NCI-H1694 treated with DMSO at 0.1 percent for 48 hours (cell line): Measurements from ENCODE around the gene EHD1.
A peak's percentile ranks its signal among the peaks of the same experiment; 100 is the strongest.

Experiments
- DNase-seq: peaks from one replicate; lab custom pipeline; 2025; lab: John Stamatoyannopoulos, UW

Gene EHD1

DNA sequence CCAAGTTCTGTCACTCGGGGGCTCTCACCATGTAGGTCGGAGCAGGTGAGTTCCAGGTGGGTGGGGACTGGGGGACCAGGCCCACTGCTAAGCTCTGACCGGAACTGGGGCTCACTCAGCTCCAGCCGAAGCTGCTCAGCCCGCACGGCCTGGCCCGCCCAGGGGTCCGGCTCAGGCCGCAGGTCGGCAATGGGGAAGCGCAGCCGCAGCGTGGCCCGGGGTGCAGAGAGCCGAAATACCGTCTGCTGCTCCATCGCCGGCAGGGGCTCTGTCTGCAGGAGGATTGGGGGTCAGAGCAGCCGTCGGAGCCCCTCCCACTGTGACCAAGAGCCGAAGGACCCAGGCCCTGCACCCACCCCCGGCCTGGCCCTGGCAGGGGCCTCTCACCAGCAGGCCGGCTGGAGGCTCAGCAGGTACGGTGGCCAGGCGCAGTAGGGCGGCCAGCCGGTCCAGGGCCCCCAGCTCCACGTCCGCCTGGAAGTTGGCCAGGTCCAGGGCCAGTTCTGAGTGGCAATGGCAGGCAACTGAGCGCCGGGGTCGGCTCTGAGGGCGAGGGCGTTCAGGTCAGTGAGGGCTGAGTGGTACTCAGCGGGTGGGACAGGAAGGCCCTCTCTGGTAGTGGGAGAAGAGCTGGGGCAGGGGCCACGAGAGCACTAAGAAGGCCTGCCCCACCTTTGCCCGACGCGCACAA, 31.4 kb upstream of the EHD1 start:
- DNase-seq: no peak

GRCh38 chr11:64908766-64909165, 30.3 kb upstream of the EHD1 start:
- no peak for DNase-seq

DNA sequence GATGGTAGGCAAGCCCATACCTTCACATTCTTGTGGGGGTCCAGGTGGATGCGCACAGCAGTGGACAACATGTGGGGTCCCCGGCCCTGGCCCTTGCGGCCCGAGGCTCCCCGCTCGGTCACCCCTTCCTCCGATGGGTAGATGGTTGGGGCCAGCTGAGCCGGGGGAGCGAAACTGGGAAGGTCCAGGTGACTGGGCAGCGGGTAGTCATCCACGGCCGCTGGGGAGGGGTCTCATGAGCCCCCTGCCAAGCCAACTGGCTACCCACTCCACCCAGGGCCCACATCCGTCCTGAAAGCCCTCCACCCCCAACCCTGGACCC, 27.9 kb upstream of the EHD1 start:
- no peak for DNase-seq

DNA sequence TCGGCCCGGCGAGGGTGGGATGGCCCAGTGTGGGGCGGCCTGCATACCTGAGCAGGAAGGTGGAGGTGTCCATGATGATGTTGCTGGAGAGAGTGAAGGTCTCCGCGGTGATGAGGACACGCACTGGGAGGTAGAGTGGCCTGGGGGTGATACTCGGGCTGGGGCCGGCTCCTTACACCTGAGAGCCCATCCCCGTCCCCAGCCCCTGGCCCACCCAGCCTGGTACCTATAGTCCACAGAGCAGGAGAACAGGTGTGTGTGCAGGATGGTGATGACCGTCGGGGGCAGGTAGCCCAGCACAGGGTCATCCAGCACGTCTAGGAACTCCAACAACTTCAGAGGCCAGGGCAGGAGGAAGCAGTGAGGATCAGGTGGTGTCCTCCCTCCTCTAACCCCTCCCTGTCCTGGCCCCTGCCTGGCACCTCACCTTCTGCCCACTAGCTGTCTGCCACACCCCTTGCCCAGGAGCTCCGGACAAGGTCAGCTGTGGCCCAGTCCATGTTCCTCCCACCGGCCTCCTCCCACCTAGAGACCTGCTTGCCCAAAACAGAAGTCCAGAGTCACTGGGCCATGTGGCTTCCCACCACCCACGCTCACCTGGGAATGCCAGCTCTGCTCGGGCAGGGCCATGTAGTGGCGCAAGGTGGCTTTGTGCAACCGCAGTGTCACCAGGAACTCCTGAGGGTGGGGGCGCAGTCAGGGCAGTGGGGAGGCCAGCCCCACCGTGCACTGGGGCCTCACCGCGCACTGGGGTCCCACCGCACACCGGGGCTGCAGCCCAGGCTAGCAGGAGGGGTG, 27.3 kb upstream of the EHD1 start:
- DNase-seq: no peak

DNA sequence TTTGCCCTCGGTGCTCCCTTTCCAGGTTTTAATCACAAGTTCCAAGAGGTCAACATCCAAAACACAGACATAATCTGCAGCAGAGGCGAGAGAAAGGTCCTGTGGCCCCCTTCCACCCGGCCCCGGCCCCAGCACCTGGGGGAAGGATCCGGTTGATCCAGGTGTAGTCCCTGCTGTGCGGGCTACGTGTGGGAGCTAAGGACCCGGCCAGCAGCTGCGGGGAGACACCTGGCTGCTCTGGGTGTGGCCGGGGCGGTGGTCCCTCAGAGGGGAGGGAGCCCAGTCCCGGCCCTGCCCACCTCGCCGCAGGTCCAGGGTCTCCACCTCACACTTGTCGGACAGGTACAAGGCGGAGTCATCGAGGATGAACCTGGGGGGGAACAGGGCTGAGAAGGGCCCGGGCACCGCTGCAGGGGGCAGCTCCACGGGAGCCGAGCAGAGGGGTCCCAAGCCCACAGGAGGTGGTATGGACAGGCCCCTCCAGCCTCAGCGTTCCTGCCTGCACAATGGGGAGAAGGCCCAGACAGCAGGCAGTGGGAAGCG, 24.9 kb upstream of the EHD1 start:
- no peak for DNase-seq

DNA sequence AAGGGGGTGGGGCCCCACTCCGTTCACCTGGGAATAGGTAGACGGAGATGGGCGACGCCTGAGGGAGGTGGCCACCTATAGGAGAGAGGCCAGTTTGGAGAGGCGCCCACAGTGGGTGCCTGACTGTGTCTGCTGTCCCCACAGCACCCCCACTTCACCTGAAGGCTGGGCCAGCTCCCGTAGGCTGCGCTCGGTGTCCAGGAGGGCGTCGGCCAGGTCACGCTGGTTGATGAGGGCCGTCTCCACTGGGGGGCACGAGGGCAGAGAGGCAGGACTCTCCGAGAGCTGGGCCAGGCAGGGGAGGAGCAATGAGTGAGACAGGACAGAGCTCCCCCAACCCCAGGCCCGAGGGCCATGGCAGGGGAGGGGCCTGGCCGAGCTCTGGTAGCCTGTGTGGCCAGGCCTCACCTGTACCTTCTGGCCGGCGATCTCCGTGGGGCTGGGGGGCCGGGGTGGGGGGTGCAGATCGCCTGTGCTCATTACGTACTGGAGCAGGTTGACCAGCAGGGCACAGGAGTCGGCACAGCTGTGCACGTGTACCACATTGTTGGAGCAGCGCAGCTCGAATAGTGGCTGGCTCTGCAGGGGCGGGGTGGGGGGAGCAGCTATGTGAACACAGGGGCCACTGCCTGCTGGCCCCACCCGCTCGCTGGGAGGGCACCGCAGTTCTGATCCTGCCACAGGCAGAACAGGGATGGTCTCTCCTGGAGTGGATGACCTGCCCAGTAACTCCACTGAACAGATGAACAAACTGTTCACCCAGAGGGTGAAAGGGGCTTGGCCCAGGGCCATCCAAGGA, 23.9 kb upstream of the EHD1 start:
- no peak for DNase-seq

DNA sequence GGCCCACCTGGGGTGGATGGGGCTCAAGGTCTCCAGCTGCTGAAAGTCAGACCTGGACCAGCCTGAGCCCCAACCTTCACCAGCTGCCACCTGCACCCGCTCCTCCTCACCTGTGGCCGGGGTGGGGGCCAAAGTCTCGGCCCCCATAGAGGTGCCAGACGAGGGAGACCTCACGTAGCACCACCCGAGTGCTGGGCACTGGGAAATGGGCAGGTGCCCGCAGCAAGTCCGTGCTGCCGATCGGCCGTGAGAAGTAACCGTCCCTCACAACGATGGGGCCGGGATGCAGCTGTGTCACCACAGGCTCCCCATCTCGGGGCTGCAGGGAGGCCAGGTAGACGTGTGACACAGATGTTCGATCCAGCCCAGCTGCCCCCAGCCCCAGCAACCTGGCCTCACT, 22.4 kb upstream of the EHD1 start:
- DNase-seq: no peak

GRCh38 chr11:64900263-64900678, 21.9 kb upstream of the EHD1 start:
- no peak for DNase-seq

DNA sequence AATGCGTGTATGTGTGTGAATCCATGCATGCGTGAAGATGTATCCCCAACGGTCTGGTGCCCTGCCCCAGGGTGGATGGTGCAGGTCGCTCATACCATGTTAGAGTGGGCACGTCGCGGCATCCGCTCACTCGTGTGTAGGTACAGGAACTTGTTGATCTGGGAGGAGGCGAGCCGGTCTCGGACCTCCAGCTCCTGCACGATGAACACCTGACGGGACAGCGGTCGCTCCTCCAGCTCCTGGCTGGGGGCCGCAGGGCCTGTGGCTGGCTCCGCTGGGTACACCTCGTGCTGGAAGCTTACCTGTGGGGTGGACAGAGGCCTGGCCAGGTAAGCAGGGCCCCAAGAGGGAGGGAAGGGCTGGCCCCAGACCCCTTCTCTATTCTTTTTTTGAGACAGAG, 20.1 kb upstream of the EHD1 start:
- DNase-seq: no peak

GRCh38 chr11:64898076-64898445, 19.6 kb upstream of the EHD1 start:
- no peak for DNase-seq

GRCh38 chr11:64897381-64898075, 19.1 kb upstream of the EHD1 start:
- no peak for DNase-seq

DNA sequence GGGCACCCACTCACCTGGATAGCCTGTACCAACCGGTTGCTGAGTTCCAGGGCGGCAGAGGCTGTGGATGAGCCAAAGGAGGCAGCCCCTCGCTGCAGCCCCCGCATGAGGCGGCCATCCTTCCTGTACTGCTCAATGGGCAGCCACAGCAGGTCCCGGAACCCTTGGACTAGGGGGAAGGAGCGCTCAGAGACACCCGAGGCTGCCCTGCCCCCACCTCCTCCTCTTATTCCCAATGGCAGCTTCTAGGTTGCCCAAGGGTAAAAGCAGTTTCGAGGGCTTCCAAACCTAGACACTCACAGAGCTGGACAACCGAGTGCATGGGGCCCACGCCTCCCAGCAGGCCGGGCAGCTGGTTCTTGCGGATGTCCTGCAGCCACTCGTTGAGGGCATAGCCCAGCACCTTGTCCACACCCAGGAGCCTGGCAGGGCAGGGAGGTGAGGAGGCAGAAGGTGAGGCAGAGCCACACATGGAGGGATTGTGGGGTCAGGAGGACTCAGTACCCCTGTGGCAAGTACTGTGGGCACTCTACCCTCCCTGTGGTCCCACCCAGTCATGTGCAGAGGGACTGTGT, 18.1 kb upstream of the EHD1 start:
- no peak for DNase-seq

GRCh38 chr11:64894812-64895452, 16.5 kb upstream of the EHD1 start:
- DNase-seq: no peak

DNA sequence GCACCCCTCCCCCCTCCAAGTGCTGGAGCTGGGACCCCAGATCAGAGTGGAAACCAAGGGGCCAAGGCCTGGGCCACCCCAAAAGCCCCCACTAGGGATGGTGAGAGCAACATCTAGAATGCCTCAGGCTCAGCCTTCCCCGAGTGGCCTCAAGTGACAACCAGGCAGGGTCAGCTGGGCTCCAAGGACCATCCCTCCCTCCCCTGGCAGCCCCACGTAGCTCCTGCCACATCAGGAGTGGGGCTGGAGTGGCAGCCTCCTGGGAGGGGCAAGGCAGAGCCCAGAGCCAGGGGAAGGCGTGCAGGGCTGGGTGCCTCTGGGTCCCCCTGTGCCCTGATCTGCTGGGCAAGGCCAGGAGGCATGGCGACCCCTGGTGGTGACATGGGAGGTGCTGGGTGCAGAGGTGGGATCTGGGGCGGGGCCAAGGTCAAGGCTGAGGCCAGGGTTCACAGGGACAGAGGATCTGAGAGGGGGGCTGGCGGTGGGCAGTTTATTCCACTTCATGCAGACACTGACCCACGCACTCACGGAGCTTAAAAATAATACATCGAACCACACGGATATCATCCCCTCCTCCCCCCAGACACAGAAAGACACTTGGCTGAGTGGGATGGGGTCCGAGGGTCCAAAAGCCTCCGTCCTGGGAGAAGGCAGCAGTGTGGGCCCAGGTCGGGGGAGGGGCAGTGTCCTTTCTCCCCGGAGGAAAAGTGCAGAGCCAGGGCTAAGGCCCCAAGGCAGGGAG, 15.8 kb upstream of the EHD1 start:
- peak; percentile 18 for DNase-seq

GRCh38 chr11:64893194-64894069, 15.0 kb upstream of the EHD1 start:
- no peak for DNase-seq

DNA sequence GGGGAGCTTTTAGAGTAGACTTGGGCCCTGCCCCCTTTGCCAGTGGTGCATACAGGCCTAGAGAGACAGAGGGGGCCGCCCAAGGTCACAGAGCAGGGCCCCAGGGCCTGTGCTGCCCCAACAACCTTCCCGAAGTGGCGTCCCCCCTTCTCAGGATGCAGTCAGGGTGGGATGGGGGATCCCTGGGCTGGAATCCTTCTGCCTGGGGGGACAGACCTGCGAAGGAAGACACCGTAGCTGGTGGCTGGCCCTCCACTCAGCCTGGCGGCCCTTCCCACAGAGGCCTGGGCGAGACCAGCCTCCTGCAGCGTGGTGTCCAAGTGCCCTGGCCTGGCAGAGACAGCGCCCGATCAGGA, 14.4 kb upstream of the EHD1 start:
- DNase-seq: no peak

DNA sequence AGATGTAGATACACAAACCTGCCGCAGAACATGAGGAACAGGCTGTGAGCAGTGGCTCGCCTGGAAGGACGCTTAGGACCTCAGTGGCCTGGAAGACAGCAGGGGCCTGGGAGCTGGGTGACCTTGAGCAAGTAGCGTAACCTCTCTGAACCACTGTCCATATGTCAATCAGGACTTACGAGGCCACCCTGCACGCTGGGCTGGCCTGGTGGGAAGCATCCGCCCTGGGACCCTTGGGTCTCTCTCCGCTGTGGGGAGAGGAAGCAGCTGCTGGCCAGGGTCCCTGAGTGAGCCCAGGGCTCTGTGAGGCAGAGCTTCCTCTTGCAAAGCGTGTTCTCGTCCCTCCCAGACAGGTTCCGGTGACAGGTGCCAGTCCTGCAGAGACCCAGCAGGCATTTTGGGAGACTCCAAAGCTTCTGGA, 14.0 kb upstream of the EHD1 start:
- DNase-seq: no peak

DNA sequence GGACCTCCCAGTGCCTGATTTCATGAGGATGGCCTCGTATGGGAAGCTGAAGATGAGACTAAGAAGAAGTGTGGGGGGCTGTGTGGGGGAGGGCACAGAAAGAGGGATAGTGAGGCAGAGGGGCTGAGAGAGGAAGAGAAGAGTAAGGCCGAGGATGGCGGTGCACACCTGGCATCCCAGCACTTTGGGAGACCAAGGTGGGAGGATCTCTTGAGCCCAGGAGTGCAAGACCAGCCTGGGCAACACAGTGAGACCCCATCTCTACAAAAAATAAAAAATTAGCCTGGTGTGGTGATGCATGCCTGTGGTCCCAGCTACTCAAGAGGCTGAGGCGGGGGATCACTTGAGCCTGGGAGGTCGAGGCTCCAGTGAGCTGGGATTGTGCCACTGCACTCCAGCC, 13.5 kb upstream of the EHD1 start:
- DNase-seq: no peak

DNA sequence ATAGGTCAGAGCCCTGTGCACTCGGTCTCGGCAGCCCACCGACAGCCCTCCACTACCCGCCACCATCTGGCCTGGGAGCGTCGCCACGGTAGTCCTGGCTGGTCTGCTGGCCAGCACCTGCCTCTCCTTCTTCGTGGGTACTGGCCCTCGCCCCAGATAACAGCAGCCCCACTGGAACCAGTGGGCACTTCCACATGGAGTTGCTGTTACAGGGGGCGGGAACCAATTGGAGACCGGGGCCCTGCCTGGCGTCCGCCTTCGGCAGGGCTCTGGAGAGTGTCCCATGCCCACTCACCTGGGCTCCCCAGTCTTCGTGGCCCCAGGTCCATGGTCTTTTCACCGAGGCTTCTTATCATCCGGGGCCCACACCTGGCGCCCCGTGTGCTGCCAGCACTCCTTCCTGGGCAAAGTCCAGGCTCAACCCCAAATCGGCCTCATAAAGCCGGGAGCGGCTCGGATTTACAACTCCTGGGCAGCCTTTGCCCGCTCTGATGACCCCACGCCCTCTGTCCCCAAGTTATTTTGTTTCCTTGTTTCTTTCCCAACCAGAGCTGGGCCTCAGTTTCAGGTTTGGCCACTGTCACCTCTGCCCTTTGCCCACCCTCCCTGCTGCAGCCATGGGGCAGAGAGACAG, 12.9 kb upstream of the EHD1 start:
- DNase-seq: no peak
